RCC 7860 (cell line): ENCODE data around the gene NAALADL2.
A peak's percentile ranks its signal among the peaks of the same experiment; 100 is the strongest.
"Not testable (repeated sequence)": the region's sequence is repeated elsewhere in the genome, so short reads cannot be mapped to it uniquely, and the experiment has no call there.

Source experiments
- DNase-seq: peaks from one replicate; pipeline ENCODE4 v3.0.0-alpha.2; 2015; ENCODE audit warnings: low spot score
- FAIRE-seq: peaks from 2 replicates; lab custom pipeline; 2012; peaks lifted over from hg19 to GRCh38; lab: Jason Lieb, UNC

The NAALADL2 gene

DNA sequence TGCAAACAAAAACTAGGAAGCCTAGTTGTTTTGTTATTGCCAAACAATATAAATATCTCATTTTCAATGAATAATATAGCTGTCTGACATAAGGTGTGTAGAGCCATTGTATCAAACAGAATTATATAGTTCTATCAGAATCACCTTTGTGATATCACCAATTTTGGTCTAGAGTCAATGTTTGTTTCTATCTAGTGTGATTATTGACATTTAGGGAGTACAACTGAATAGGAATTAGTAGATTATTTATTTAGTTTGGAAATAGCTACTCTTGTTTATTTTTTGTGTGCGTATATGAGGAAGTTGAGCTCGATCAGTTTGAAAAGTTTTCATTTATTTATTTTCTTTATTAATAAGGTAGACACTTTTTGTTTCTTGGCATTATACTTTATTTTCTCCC, 389.7 kb downstream of the NAALADL2 start:
- DNase-seq (no peak), FAIRE-seq (no peak)

DNA sequence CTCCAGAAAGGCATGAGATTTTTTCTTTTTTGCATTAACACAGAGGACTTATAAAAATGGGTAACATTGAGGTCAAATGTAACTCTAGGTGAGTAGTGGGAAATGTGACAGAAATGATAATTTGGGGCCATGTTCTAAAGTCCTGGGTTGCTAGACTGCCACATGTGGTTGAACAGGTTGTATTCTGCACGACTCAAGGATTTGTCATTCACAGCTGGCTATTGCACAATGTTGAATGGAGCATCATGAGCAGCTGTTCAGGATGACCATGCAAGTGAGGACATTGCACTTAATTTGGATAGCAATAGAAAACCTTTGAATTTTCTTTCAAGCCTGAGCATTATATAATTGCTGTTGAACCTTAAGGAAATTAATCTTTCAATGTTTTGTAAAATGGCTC, 396.6 kb downstream of the NAALADL2 start:
- no peak for FAIRE-seq

DNA sequence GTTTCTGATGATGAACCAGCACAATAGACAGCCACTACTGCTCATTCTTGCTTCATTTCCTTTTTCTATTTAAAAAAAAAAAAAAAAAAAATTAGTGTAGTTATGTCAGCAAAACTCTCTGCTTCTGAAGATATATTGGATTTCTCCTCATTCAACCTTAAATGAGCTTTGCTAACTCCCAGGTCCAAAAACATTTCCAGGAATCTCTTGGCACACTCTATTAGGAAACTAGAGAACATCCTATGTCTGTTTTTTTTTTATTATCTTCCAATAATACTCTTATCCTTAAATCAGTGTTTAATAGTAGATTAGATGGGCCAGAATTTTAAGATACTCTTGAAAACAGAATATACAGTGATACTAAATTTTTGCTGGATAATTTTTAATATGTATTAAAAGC, 398.0 kb downstream of the NAALADL2 start:
- FAIRE-seq = no peak
- no peak for DNase-seq

More for the DNA sequence above, 396.6 kb downstream of the NAALADL2 start:
- no peak for DNase-seq

DNA sequence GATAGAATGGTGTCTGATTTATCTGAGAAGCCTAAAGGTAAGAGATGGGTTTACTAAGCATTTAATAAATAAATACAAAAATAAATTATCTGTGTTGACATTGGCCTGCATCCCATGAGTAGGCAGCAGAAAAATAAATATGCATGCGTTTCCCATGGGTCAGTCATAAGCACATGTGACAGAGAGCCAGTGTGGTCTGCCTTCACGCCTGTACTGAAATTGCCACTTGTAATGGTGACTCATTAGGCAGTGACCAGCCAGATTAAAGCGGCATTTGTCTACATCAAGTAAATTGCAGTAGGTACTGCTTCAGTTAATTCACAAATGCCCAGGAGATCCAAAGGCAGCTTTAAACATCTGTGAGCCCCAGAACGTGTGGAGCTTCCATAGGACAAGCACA, 399.6 kb downstream of the NAALADL2 start:
- DNase-seq (peak; percentile 43), FAIRE-seq (no peak)

DNA sequence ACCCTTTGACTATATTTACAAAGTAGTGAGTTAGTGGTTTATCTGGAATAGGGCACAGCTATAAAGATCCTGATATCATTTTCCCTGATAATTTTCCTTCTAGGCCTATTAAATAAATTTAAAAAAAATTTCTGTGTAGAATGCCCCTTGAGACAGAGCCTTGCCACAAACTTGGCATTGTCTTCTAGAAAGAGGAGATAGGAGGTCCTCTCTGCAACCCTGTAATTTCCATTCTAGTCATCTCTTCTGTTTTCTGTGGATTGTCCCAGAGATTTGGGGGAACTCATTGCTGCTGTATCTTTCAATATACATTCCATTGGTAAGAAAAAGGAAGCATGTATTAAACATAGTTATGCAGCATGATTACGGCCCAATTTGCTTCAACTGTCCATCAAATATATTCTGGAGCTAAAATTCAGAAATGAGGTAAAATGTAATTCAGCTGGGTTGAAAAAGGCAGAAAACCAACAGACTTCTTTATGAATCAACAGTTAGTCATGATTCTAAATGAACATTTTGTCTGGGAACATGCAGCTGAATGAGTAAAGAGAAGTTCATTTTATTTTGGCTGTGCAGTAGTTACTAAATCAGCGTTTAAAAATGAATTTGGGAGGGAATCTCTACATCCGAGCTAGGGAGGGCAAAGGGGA, 401.1 kb downstream of the NAALADL2 start:
- DNase-seq (no peak), FAIRE-seq (peak; percentile 55)

DNA sequence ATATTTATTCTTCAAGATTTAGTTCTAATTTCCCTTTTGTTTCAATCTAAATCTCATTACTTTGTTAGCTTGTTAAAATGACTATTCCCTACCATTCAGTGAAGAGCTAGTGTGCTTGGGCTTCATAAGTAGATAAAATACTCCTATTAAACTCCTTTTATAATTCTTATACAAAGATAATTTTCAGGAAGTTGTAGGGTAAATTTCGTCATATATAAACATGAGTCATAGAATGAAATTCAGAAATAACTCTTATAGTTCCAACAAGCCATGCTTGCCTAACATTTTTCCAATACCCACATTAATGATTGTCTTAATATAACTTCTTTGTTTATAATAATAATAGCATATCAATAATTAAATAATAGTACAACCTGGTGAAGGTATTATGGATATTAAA, 407.3 kb downstream of the NAALADL2 start:
- no peak for DNase-seq
- FAIRE-seq = no peak

DNA sequence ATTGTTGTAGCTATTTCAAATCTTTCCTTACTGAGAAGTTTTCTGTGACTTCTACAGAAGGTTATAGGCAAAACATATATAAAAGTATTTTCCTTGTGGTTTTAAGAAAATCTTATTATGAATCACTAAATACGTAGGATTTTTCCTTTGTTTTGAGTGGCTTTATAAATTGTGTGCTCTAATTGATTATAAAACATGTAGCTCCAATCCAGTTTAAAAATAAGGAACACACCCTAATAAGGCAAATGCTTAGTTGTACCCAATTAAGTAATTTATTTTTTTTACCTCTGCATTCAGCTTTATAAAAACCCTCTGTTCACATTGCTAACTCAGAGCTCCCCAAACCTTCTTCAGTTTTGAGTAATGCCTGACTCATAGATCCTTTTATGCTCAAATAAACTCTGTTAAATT, 408.0 kb downstream of the NAALADL2 start:
- DNase-seq = no peak
- FAIRE-seq = no peak

DNA sequence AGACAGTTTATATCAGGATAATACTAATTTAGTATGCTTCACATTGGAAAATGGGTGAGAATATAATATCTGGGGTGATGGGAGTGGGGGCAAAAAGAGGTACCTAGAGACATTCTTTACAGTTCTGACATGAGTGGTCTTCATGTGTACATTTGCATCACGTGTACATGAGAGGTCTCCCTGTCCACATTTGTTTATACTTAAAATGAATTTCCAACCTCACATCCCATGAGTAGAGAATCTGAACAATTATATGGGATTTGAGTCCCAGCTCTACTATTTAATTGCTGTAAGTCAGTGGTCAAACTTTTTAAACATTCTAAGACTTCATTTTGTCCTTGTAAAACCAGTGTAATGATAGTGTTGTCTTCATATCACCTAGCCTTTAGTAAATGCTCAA, 408.4 kb downstream of the NAALADL2 start:
- DNase-seq = no peak
- FAIRE-seq = no peak

DNA sequence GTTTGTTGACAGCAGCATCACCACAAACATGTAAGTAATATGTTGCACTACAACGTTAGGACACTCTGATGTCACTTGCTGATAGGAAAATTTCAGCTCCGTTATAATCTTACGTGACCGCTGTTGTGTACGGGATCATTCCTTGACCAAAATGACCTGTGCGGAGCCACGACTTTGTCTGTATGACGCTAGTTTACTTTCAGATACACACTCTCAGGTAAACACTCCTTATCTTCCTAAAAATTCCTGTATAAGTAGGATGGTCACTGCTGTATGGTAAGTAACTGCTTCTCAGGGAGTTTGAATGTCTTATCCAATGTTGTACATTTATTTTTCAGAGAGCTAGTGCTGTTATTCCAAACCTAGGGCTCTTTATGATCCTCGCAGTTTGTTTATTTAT, 410.3 kb downstream of the NAALADL2 start:
- FAIRE-seq = no peak
- no peak for DNase-seq

DNA sequence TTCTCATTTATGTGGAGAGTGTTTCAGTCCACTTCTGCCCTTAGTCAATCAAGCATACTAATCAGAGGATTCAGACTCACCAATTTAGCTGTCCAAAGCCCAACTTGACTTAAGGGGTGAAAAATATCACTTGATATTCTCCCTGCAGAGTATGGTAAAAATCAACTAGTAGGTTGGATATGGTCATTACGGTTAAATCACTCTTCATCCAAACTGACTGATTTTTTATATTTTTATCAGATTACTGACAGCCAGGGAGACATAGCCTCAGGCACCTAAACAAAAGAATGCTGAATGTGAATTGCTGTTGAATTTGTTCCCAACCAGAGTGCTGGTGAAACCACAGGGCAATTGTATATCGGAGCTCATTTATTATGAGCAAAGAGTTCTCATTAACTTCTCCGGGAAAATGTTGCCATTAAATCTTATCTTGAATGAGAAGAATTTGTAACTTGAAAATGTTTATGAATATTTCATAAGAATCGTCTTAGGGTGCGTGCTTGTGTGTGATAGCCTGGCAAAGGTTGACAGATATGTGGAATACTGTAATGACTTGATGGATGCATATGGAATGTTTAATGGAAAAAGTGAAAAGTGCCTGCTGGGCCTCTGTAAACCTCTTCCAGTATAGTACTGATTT, 411.2 kb downstream of the NAALADL2 start:
- DNase-seq (no peak), FAIRE-seq (no peak)

DNA sequence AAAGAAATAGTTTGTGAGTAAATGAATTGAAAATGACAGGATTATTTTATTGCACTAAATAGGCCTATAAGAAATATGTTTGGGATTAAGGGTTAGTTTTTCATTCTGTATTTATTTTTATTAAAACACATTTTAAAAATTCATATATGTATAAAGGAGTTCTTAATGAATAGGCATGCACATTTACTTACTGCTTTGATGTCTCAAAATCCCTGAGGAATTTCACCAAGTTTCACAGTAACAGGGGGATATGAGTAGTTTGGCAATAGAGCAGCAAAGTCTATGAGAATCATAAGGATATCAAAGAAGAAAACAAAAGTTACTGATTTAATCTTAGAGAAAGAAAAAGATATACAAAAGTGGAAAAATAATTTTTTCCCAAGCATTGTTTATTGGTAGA, 411.7 kb downstream of the NAALADL2 start:
- no peak for FAIRE-seq

DNA sequence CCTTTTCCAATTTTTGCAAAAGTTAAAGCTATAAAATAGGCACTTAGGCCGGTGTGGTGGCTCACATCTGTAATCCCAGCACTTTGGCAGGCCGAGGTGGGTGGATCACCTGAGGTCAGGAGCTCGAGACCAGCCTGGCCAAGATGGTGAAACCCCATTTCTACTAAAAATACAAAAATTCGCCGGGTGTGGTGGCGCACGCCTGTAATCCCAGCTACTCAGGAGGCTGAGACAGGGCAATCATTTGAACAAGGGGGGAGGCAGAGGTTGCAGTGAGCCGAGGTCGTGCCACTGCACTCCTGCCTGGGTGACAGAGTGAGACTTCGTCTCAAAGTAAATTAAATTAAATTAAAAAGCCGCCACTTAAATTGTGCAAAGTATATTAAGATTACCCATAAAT, 412.3 kb downstream of the NAALADL2 start:
- not testable (repeated sequence) for DNase-seq, FAIRE-seq

More for the DNA sequence above, 411.7 kb downstream of the NAALADL2 start:
- DNase-seq = no peak

DNA sequence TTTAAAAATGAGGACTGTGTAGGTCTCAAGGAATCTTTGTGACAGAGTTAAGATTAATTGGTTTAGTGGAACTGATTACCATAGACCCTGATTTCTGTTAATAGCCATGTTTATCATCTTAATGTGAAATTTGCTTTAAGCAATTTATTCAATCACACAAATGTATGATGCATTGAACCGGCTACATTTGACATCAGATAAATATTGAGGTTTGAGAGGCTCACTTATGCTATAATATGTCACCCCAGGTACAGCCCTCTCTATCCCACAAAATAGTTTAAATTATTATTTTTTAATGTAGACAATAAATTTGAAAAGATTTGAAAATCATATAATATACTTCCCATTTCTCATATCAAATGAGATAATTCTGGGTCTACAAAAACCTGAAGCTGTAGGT, 413.3 kb downstream of the NAALADL2 start:
- no peak for DNase-seq
- FAIRE-seq = no peak

DNA sequence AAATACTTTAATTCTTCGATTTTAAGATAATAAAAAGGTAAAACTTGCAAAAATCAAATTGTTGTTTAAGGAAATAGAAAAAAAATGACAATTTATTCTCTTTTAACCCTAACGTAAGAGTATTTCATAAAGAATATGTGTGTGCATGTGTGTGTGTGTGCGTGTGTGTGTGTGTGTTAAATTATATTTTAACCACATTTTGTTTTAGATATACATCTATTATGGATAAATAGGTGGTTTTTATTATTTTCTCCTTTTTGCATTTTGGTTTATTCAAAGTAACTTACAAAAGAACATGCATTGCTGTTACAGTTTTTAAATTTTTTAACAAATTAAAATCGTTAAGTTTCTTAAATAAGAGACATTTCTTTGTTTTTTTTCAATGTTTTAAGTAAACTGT, 414.4 kb downstream of the NAALADL2 start:
- FAIRE-seq (peak; percentile 17), DNase-seq (no peak)

DNA sequence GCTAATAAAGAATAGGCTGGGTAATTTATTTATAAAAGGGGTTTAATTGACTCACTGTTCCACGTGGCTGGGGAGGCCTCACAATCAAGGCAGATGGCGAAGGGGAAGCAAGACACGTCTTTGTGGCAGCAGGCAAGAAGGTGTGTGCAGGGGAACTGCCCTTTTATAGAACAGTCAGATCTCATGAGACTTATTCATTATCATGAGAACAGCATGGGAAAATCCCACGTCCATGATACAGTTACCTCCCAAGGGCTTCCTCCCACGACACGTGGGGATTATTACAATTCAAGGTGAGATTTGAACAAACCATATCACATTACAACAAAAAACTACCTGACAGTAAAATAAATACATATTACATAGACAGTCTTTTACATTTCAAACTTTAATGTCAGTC, 414.9 kb downstream of the NAALADL2 start:
- DNase-seq = no peak
- FAIRE-seq = no peak

DNA sequence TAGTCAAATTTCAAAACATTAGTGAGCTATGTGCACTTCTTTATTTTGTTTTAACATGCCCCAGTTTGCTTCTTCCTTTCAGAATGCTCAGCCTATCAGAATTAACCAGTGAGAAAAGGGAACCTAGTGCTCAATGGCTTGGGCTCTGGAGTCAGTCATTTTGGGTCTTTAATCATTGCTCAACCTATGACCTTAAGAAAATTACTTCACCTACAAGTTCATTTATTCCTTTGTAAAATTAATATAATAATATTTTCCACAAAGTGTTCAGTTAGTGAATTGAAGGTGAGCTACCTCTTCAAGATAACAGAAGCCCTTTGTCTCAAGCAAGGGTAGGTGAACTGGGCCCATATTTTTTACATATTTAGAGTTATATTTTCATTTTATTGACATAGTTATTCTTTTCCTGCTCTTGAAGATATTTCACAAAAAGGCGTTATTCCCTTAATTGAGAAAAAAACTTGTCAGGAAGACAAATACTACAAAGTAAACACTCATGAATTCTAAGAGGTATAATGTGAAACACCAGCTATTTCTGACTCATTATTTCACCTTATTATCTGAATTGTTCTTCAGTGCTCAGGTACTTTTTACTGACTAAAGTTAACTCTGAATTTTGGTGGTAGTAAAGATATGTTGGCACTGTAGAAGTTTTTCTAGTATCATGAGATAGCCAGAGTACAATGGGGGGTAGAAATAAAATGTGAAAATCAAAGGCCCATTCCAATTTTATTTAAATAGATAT, 415.5 kb downstream of the NAALADL2 start:
- DNase-seq (no peak), FAIRE-seq (no peak)

DNA sequence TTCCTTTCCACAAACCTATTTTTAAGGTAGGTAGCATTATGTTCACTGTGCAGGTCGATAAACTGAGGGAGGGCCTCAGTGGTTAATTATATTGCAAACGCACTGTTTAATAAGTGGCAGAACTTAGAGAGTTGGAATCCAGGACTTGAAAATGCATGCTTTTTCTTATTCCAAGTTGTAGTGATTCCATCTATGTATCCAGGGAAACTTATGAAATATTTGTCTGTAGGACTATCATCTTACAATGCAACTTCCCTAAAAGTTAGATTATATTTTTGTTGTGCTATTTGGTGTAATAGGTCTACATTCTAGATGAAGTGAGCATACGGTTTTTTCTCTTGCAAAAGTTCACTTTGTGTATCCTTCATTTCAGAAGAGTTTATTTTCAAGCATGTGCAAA, 419.5 kb downstream of the NAALADL2 start:
- DNase-seq (no peak), FAIRE-seq (no peak)

DNA sequence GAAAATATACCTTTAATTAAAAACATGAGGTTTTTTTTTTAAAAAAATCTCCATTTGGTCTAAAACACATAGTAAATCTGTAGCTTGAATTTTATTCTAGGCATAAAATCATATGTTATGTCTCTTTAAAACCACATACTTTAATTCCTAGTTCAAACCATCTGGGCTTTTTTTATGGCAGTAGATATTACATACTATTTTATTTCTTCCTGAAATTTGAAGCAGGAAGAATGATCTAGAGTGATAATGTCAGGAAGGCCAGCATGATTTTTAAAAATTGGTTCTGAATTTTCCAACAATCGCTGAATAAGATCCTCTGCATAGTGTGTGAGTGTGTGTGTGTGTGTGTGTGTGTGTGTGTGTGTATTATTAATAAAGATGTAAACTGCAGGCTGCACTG, 420.3 kb downstream of the NAALADL2 start:
- FAIRE-seq (no peak), DNase-seq (no peak)

DNA sequence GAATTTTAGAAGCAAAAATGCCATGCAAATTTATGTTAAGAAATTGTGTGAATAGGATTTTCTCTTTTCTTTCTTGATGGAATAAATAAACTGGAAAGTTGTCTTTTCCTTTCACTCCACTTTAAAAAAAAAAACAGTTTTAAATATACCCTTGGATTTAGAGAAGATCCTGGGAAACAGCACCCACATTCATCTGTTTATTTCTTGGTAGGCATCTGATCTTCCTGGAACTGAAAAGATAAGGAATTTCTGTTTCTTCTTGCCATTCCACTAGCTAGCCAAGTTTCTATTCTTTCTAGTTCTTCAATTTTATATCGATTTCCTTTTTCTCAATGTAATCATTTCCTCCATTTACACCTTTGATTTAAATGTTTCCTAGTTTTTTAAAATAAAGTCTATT, 420.8 kb downstream of the NAALADL2 start:
- no peak for DNase-seq
- FAIRE-seq = no peak

DNA sequence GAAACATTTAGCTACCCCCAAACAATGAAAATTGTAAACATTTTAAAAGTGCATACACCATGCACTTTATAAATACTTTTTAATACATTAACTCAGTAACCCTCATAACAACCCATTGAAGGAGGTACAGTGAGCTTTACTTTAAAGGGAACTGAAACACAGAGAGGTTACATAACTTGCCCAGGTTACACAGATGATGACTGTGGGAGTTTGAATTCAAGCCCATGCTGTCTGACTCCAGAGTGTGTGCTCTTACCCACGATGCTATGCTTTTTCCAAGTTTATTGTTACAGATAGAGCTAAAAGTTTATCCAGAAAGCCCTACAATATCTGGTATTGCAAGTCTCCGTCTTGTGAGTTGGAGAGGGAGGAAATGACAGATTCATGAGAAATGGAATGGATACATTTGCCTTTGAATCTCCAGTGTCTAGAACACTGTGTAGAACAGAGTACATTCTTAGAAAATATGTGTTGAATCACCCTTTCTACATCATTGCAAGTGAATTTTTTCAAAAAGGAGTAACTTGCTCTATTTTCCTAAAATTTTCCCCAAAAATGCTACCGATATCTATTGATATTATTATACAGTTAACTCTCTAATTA, 428.3 kb downstream of the NAALADL2 start:
- DNase-seq = no peak
- FAIRE-seq = no peak

DNA sequence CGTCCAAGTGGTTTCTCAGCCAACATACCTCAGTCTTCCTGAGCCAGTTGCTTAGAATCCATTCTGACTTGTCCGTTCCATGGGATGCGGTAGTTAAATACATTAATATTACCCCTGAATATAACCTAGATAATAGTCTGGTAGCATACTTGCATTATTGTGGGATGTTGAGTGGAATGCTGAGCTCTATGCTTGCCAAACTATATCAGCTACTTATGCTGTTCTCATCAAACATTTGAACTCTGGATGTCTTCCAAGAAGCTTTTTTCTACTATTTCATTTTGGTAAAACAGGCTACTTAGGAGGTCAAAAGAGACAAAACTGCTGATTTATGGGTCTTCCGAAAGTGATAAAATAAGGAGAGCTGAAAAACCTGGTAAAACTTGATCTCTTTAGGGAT, 429.5 kb downstream of the NAALADL2 start:
- no peak for FAIRE-seq
- DNase-seq = no peak

DNA sequence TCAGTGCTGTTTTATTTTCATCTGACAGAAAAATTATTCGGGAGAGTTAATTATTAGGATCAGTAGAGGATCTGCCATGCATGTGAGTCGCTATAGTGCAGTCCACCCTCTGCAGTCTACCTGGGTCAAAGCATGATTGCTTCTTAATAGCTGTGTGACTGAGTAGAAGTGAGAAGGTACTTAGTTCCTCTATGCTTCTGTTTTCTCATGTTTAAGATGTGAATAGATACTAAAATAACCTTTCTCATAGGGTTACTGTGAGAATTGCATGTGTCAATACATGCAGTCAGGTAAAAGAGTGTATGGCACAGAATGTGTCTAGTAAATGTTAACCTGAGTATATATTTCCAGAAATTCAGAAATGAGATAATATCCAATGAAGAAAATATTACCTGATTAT, 435.7 kb downstream of the NAALADL2 start:
- FAIRE-seq (no peak), DNase-seq (no peak)
